ENCODE data around the gene TRIM77.
"Not testable (repeated sequence)": the region's sequence is repeated elsewhere in the genome, so short reads cannot be mapped to it uniquely, and the experiment has no call there.

Gene TRIM77

GRCh38 chr11:89709999-89710398 is at the start of gene TRIM77:
TSS of gene TRIM77 (plus strand) at chr11:89710299. CDS start at chr11:89710299, 0 bp downstream.
- not testable (repeated sequence) for DNase-seq (ENCODE audit: low read depth in 1 of 2, low spot score in 1 of 2)

GRCh38 chr11:89667001-89667400 is 43.1 kb upstream of the TRIM77 start:
- DNase-seq (ENCODE audit: low read depth in 1 of 2, low spot score in 1 of 2) = no peak

GRCh38 chr11:89668158-89668557 is 41.9 kb upstream of the TRIM77 start:
- not testable (repeated sequence) for DNase-seq (ENCODE audit: low read depth in 1 of 2, low spot score in 1 of 2)

- DNase-seq (ENCODE audit: low read depth in 1 of 2, low spot score in 1 of 2) = not testable (repeated sequence)
Observed at GRCh38 chr11:89669586-89669985, 40.5 kb upstream of the TRIM77 start.

- not testable (repeated sequence) for DNase-seq (ENCODE audit: low read depth in 1 of 2, low spot score in 1 of 2)
Observed at GRCh38 chr11:89669993-89670669, 40.0 kb upstream of the TRIM77 start.

GRCh38 chr11:89672547-89672946 is 37.6 kb upstream of the TRIM77 start:
- DNase-seq (ENCODE audit: low read depth in 1 of 2, low spot score in 1 of 2) = not testable (repeated sequence)

GRCh38 chr11:89673380-89673779 is 36.7 kb upstream of the TRIM77 start:
- DNase-seq (ENCODE audit: low read depth in 1 of 2, low spot score in 1 of 2) = not testable (repeated sequence)

GRCh38 chr11:89675383-89675782 is 34.7 kb upstream of the TRIM77 start:
- not testable (repeated sequence) for DNase-seq (ENCODE audit: low read depth in 1 of 2, low spot score in 1 of 2)

- DNase-seq (ENCODE audit: low read depth in 1 of 2, low spot score in 1 of 2) = not testable (repeated sequence)
Observed at GRCh38 chr11:89675948-89676347, 34.2 kb upstream of the TRIM77 start.

- DNase-seq (ENCODE audit: low read depth in 1 of 2, low spot score in 1 of 2) = not testable (repeated sequence)
Observed at GRCh38 chr11:89707080-89707479, 3.0 kb upstream of the TRIM77 start.

- DNase-seq (ENCODE audit: low read depth in 1 of 2, low spot score in 1 of 2) = not testable (repeated sequence)
Observed at GRCh38 chr11:89724866-89725498, 14.9 kb downstream of the TRIM77 start.

GRCh38 chr11:89730215-89730614 is 20.1 kb downstream of the TRIM77 start:
- DNase-seq (ENCODE audit: low read depth in 1 of 2, low spot score in 1 of 2) = not testable (repeated sequence)

GRCh38 chr11:89736566-89736965 is 26.5 kb downstream of the TRIM77 start:
- no peak for DNase-seq (ENCODE audit: low read depth in 1 of 2, low spot score in 1 of 2)

- DNase-seq (ENCODE audit: low read depth in 1 of 2, low spot score in 1 of 2) = no peak
Observed at GRCh38 chr11:89737116-89737515, 27.0 kb downstream of the TRIM77 start.

GRCh38 chr11:89741406-89741805 is 31.3 kb downstream of the TRIM77 start:
- DNase-seq (ENCODE audit: low read depth in 1 of 2, low spot score in 1 of 2) = not testable (repeated sequence)

GRCh38 chr11:89744158-89744557 is 34.1 kb downstream of the TRIM77 start:
- not testable (repeated sequence) for DNase-seq (ENCODE audit: low read depth in 1 of 2, low spot score in 1 of 2)

GRCh38 chr11:89750822-89751221 is 40.7 kb downstream of the TRIM77 start:
- DNase-seq (ENCODE audit: low read depth in 1 of 2, low spot score in 1 of 2) = not testable (repeated sequence)

Measured in activated T-helper 1 cell treated with anti-CD3 and anti-CD28 coated beads, Interleukin-2, amount 50 U/mL, for 16 hours (primary cell).